ENCODE data around the gene UQCRC1.

Gene UQCRC1

DNA sequence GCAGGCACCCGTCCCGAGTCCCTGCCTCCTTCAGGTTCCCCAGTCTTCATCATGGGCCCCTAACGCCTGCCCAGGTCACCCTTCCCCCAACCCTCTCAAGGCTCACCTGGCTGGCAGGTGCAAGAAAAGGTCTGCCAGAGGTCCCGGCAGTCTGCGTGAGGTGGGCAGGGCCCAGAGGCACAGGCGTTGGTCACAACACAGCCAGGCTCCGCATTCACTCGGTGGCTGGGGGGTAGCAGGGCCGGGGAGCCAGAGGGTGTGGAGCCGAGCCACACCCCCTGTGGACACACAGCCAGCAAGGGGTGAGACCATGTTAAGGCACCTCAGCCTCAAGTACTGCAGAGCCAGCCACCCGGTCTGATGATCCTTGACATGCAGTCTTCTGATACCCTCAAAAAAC, 42.3 kb upstream of the UQCRC1 start:
- H3K4me3 ChIP-seq (ENCODE audit: insufficient read length, low read depth) = no peak overlapping the region
- no peak overlapping the region for H3K9ac ChIP-seq (ENCODE audit: insufficient read length, low read depth)
- no peak for DNase-seq (ENCODE audit: low read depth, low spot score)
- H3K9me3 ChIP-seq (ENCODE audit: insufficient read depth, low read length) = no peaks in the 10 kb centered on the region
- peaks cover 5% of the 10 kb centered on the region for H3K4me1 ChIP-seq (ENCODE audit: insufficient read depth, insufficient read length)
- TF ChIP-seq YY1 (IDR thresholded peaks at IDR 0.05; ENCODE audit: insufficient read depth, insufficient read length) = no peak
- TF ChIP-seq ZNF274 (IDR thresholded peaks at IDR 0.05; ENCODE audit: low read depth, low read length) = no peak
- TF ChIP-seq SUZ12 (IDR thresholded peaks at IDR 0.05; ENCODE audit: extremely low read depth, insufficient read depth, insufficient read length) = no peak
- peaks cover 30% of the 10 kb centered on the region for H3K36me3 ChIP-seq (ENCODE audit: insufficient read depth, insufficient read length, low read length)
- H3K27me3 ChIP-seq (ENCODE audit: insufficient read depth, insufficient read length) = peaks cover 7% of the 10 kb centered on the region

DNA sequence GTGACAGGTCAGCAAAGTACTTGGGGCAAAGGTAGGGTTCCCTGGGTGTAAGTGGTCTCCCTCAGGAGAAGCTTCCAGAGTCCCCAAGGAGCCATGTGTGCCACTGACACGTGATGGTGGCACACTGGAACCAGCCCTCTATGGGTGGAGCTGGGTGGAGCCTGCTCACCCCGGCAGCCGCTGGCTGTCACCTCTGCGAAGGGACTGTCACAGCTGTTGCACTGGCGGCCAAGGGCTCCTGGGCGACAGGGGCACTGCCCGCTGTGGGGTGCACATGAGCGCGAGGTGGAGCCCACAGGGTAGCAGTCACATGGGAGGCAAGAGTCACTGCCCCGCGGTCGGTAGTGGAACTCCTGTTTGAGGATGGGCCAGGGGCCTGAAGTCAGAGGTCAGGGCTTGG, 41.3 kb upstream of the UQCRC1 start:
- DNase-seq (ENCODE audit: low read depth, low spot score) = no peak
- TF ChIP-seq ZNF274 (IDR thresholded peaks at IDR 0.05; ENCODE audit: low read depth, low read length) (no peak), YY1 (IDR thresholded peaks at IDR 0.05; ENCODE audit: insufficient read depth, insufficient read length) (no peak), SUZ12 (IDR thresholded peaks at IDR 0.05; ENCODE audit: extremely low read depth, insufficient read depth, insufficient read length) (no peak)
- peaks cover 36% of the 10 kb centered on the region for H3K36me3 ChIP-seq (ENCODE audit: insufficient read depth, insufficient read length, low read length)
- H3K27me3 ChIP-seq (ENCODE audit: insufficient read depth, insufficient read length) = peaks cover 7% of the 10 kb centered on the region
- no peak overlapping the region for H3K9ac ChIP-seq (ENCODE audit: insufficient read length, low read depth)
- peaks cover 3% of the 10 kb centered on the region for H3K4me1 ChIP-seq (ENCODE audit: insufficient read depth, insufficient read length)
- H3K4me3 ChIP-seq (ENCODE audit: insufficient read length, low read depth) = no peak overlapping the region
- H3K9me3 ChIP-seq (ENCODE audit: insufficient read depth, low read length) = no peaks in the 10 kb centered on the region

DNA sequence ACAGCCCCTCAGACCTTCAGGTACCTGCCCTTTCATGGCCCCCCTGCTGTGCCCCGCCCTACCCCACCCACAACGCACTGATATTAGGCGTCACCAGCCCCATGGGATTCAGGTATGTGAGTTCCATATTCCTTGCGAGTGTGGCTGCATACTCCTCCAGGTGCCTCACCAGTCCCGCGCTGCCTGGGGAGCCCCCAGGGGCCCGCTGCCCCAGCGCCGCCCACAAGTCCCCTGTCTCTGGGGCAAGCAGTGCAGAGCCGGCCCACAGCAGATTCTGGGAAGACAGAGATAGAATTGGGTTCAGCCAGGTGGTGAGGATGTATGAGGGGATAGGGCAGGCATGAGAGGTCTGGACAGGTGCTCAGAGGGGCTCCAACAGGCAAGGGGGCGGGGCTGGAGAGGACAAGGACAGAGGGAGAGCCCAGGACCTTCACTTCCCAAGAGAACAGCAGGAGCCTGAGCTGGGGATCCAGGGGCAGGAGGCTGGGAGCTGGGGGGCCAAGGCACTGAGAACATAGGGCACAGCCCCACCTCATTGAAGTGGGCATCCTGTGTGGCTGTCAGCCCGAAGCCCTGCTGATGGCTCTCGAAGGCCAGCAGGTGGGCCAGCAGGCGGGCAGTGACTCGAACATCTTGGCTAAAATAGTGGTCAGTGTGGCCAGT, 38.9 kb upstream of the UQCRC1 start:
- no peak overlapping the region for H3K4me3 ChIP-seq (ENCODE audit: insufficient read length, low read depth)
- no peak overlapping the region for H3K9ac ChIP-seq (ENCODE audit: insufficient read length, low read depth)
- peaks cover 3% of the 10 kb centered on the region for H3K4me1 ChIP-seq (ENCODE audit: insufficient read depth, insufficient read length)
- H3K9me3 ChIP-seq (ENCODE audit: insufficient read depth, low read length) = no peaks in the 10 kb centered on the region
- DNase-seq (ENCODE audit: low read depth, low spot score) = no peak
- peaks cover 34% of the 10 kb centered on the region for H3K36me3 ChIP-seq (ENCODE audit: insufficient read depth, insufficient read length, low read length)
- TF ChIP-seq YY1 (IDR thresholded peaks at IDR 0.05; ENCODE audit: insufficient read depth, insufficient read length) = no peak
- TF ChIP-seq SUZ12 (IDR thresholded peaks at IDR 0.05; ENCODE audit: extremely low read depth, insufficient read depth, insufficient read length) = no peak
- no peak for TF ChIP-seq ZNF274 (IDR thresholded peaks at IDR 0.05; ENCODE audit: low read depth, low read length)
- H3K27me3 ChIP-seq (ENCODE audit: insufficient read depth, insufficient read length) = no peaks in the 10 kb centered on the region

DNA sequence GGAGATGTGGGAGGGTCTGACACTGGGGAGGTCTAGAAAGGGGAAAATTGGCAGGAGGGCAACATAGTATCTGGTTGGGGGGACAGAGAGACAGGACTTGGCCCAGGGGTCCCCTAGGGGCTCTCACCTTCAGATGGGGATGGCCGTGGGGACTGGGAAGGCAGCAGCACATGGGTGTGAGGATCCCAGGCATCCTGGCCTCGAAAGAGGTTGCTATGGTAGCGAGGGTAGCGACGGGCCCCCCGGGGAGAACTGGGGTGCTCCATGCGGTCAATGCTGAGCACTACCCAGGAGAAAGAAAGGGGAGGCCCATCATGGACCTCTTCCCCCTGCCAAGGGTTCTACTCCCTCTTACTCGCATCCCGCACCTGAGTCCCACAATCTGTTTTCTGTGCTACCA, 38.3 kb upstream of the UQCRC1 start:
- H3K9ac ChIP-seq (ENCODE audit: insufficient read length, low read depth) = no peak overlapping the region
- no peaks in the 10 kb centered on the region for H3K4me1 ChIP-seq (ENCODE audit: insufficient read depth, insufficient read length)
- peaks cover 34% of the 10 kb centered on the region for H3K36me3 ChIP-seq (ENCODE audit: insufficient read depth, insufficient read length, low read length)
- no peaks in the 10 kb centered on the region for H3K27me3 ChIP-seq (ENCODE audit: insufficient read depth, insufficient read length)
- H3K4me3 ChIP-seq (ENCODE audit: insufficient read length, low read depth) = no peak overlapping the region
- no peak for DNase-seq (ENCODE audit: low read depth, low spot score)
- TF ChIP-seq SUZ12 (IDR thresholded peaks at IDR 0.05; ENCODE audit: extremely low read depth, insufficient read depth, insufficient read length) (no peak), ZNF274 (IDR thresholded peaks at IDR 0.05; ENCODE audit: low read depth, low read length) (no peak), YY1 (IDR thresholded peaks at IDR 0.05; ENCODE audit: insufficient read depth, insufficient read length) (no peak)
- H3K9me3 ChIP-seq (ENCODE audit: insufficient read depth, low read length) = no peaks in the 10 kb centered on the region

DNA sequence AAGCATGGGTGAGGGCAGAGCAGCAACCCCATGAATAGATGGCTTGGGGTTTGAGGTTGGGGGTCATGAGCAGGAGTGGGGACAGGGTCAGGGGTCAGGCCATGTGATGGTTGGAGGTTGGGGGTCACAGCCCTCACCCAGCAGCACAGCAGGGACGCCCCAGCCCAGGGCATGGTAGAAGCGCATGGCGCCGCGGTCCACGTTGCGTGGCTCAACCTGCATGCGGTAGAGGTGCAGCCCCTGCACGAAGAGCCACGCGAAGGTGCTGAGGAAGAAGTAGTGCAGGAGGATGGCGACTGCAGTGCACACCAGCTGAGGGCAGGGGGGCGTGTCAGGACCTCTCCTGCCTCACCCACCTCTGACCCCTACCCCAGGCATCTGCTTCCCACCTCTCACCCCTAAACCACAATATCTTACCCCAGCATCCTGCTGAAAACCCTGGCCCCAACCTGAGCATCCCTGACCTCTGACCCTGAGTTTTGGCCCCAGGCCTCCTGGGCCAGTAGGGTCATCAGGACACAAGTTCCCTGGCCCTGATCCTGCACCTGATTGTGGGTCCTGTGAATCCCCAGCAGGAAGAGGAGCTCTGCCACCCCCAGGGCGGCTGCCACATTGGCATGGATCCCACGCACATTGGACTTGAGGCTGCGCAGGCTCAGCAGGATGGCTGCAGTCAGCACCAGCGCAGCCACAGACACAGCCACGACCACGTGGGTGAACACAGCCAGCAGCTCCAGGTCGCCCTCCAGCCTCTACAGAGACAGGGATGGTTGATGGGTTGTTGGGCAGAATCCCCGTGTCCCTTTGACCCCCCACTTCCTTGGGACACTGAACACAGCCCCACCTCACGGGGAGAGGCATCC, 35.7 kb upstream of the UQCRC1 start:
- no peak overlapping the region for H3K9ac ChIP-seq (ENCODE audit: insufficient read length, low read depth)
- no peaks in the 10 kb centered on the region for H3K9me3 ChIP-seq (ENCODE audit: insufficient read depth, low read length)
- peaks cover 54% of the 10 kb centered on the region for H3K36me3 ChIP-seq (ENCODE audit: insufficient read depth, insufficient read length, low read length)

DNA sequence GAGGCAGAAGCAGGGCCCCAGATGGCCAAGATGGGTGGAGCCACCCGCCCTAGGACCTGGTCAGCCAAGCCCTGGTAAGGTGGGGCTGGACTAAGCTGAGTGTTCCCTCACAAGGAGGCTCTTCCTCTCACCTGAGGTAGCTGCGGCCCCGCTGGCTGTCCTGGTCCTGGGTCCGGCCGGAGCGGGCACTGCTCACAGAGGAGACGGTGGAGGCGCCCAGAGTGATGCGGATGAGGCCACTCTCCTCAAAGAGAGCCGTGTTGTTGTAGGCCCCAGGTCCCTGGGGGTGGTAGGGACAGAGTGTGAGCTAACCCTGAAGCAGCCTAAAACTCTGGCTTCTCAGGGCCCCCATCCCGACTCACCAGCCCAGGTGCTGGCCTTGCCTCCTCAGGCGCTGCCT, 33.2 kb upstream of the UQCRC1 start:
- Histone ChIP-seq H3K9me3 (ENCODE audit: insufficient read depth, low read length) (no peaks in the 10 kb centered on the region), H3K27me3 (ENCODE audit: insufficient read depth, insufficient read length) (no peaks in the 10 kb centered on the region), H3K4me1 (ENCODE audit: insufficient read depth, insufficient read length) (peaks cover 3% of the 10 kb centered on the region), H3K36me3 (ENCODE audit: insufficient read depth, insufficient read length, low read length) (peaks cover 62% of the 10 kb centered on the region), H3K9ac (ENCODE audit: insufficient read length, low read depth) (no peak overlapping the region), H3K4me3 (ENCODE audit: insufficient read length, low read depth) (no peak overlapping the region)
- TF ChIP-seq SUZ12 (IDR thresholded peaks at IDR 0.05; ENCODE audit: extremely low read depth, insufficient read depth, insufficient read length) = no peak
- no peak for TF ChIP-seq YY1 (IDR thresholded peaks at IDR 0.05; ENCODE audit: insufficient read depth, insufficient read length)
- TF ChIP-seq ZNF274 (IDR thresholded peaks at IDR 0.05; ENCODE audit: low read depth, low read length) = no peak
- no peak for DNase-seq (ENCODE audit: low read depth, low spot score)

More for the DNA sequence above, 35.7 kb upstream of the UQCRC1 start:
- no peak overlapping the region for H3K4me3 ChIP-seq (ENCODE audit: insufficient read length, low read depth)
- no peaks in the 10 kb centered on the region for H3K27me3 ChIP-seq (ENCODE audit: insufficient read depth, insufficient read length)
- no peaks in the 10 kb centered on the region for H3K4me1 ChIP-seq (ENCODE audit: insufficient read depth, insufficient read length)
- no peak for TF ChIP-seq SUZ12 (IDR thresholded peaks at IDR 0.05; ENCODE audit: extremely low read depth, insufficient read depth, insufficient read length)
- DNase-seq (ENCODE audit: low read depth, low spot score) = no peak

DNA sequence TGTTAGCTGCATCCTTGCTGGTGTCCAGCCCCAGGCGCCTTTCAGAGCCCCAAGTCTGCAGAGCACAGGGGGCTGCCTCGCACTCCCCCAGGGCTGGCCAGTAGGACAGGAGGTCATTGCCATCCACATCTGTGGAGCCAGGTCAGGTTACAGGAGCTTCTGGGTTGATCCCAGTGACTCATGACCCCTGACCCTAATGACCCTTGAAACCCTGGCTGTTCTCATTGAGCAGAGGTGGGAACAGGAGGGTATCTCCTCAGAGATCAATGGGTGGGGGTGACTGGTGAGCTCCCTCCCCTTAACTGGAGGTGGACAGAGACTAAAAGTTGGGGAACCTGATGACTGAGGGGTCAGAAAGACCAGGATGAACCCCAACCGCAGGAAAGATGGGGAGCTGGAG, 31.9 kb upstream of the UQCRC1 start:
- DNase-seq (ENCODE audit: low read depth, low spot score) = no peak
- Histone ChIP-seq H3K4me3 (ENCODE audit: insufficient read length, low read depth) (no peak overlapping the region), H3K27me3 (ENCODE audit: insufficient read depth, insufficient read length) (no peaks in the 10 kb centered on the region), H3K9ac (ENCODE audit: insufficient read length, low read depth) (no peak overlapping the region), H3K36me3 (ENCODE audit: insufficient read depth, insufficient read length, low read length) (peaks cover 60% of the 10 kb centered on the region), H3K9me3 (ENCODE audit: insufficient read depth, low read length) (no peaks in the 10 kb centered on the region), H3K4me1 (ENCODE audit: insufficient read depth, insufficient read length) (peaks cover 11% of the 10 kb centered on the region)
- TF ChIP-seq YY1 (IDR thresholded peaks at IDR 0.05; ENCODE audit: insufficient read depth, insufficient read length) (no peak), ZNF274 (IDR thresholded peaks at IDR 0.05; ENCODE audit: low read depth, low read length) (no peak), SUZ12 (IDR thresholded peaks at IDR 0.05; ENCODE audit: extremely low read depth, insufficient read depth, insufficient read length) (no peak)
